HG03469 (cell line): ENCODE measurements around the gene KRTAP13-3.
A peak's percentile ranks its signal among the peaks of the same experiment; 100 is the strongest.

Experiments used
- ATAC-seq: cut with Tn5 transposase; IDR thresholded peaks from one replicate; pipeline ENCODE4 v1.9.1; 2021; ENCODE audit warnings: mild to moderate bottlenecking, moderate library complexity, moderate number of reproducible peaks; ENCODE audit not compliant: unreplicated experiment

Gene KRTAP13-3, protein sequence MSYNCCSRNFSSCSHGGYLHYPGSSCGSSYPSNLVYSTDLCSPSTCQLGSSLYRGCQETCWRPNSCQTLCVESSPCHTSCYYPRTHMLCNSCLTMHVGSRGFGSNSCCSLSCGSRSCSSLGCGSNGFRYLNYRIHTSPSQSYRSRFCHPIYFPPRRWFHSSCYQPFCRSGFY

DNA sequence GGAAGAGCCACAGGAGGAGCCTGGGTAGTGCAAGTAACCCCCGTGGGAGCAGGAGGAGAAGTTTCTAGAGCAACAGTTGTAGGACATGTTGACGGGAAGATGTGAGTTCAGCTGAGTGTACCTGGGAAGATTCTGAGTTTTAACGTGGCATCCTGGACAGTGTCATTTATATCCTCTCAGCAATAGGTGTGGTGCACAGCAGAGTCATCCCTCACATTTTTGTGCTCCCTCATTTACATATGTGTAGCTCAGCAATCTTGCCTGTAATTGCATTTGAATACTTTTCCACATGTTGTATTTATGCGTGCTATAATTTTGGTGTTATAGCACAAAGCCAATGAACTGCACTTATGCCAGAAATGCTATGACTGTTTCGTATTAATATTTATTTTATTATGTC is at the start of gene KRTAP13-3:
Gene KRTAP13-3, minus strand, starts transcription at position 101 of the 400 bp plus-strand sequence. Its CDS starts 14 bp downstream, at position 87.
- no peak for ATAC-seq

DNA sequence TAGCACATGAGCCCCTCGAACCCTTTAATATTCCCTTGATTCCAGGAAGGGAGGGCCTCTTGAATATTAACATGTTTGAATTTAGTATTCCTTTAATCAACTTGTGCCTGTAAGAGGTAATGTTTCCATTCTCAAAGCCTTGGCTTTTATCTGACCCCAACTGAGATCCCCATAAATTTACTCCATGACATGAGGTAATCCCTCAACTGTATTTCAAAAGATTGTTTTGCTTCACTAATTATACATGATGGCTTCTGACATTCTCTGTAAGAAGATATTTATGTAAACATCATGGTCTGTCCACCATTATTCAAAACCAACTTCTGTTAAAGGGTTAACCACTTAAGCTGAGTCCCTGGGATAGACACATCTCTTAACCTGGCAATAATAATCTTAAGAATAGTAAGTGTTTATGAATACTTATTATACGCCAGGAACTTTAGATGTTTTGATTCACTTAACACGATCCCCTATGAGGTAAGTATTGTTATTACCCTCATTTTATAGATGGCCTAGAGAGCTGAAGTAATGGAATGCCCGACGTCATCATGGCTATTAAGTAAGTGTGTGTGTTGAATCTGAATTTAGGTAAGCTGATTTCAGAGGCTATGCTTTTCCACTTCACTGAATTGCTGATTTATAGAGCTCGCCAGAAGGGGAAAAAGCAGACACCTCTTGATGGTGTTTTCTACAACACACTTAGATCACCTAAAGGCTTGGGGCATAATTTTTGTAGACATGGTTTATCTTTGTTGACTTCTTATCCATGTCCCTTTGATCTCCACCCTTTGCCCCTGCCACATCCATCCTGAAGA is 43.4 kb upstream of the KRTAP13-3 start:
- no peak for ATAC-seq

DNA sequence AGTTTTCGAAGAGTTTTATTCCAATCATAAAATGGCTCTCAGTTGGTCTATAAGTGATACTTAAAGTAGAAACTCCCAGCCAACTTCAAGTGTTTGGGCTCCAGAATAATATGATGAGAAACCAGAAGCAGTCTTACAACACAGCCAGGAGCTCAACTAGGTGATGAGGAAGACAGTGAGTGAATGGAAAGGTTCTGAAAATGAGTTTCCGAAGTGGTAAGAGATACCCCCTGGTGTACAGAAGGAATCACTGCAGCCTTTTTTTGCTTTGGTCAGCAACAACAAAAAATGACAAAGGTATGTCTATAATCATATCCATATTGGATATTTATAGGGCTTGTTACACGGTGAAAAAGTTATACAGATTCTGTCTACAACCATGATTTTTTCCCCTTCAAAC is 38.0 kb upstream of the KRTAP13-3 start:
- ATAC-seq, result no peak

DNA sequence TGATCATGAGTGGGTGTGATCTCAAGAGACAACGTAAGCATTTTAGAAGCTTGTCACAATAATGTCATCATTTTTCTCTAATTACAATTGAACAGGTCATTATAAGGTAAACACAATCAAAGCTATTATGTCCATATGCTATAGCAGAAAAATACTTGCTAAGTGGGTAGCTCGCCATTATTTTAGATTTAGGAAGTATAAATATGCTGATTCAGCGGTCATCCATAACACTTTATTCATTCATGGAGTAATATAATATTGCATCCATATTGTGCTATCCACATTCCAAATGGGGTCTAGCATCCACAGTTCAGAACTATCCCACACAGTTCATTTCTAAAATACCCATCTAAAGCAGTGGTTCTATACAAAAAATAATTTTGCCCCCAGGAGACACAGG is 22.8 kb upstream of the KRTAP13-3 start:
- ATAC-seq, result no peak

DNA sequence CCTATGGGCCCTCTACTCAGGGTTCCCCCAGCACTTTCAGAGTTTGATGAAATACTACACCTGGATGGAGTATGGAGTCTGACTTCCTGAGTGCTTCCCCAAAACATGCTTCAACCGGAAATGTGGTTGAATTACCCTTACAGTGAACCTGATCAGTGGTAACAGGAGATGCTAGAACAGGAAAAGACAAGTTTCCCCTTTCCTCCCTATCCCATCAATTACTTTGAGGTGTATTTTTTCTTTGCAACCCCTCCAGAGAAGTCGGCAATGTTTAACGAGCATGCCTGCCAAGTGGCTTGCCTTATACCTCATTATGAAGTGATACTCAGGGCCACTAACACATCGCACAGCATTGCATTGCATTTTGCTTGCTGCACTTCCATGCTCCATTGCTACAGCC is 21.3 kb upstream of the KRTAP13-3 start:
- no peak for ATAC-seq

DNA sequence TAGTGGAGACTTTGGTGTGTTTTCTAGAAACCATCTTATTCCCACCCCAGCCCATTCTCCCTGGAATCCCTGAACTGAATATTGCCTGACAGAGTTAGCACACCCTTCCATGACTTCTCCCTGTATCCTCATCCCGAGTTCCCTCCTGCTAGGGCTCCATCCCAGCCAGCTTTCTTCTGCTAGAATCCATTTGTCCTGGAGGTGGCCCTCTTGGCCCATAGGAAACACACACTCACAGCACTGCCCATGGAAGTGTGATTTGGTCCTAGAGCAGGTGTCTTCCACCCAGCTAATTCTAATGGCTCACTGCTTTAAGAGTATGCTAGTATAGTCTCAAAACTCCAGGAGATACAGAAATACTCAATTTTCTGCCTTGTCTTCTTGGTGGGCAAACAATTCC is 18.5 kb upstream of the KRTAP13-3 start:
- ATAC-seq, result no peak

DNA sequence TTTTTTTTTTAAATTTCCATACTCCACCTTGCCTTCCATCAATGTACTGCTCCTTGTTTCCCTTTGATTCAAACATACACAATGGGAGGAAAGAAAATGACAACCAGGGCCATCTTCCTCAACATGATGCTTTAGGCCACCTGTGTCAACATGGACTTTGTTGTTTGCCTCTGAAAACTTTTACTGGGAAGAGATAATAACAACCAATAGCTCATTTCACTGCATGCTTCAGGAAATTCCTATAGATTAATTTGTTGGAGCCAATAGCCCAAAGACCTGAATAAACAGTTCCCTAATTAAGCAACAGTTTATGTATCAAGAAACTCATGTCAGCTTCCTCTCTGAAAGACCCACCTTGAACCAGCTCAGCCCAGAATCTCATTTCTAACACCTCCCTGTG is 17.5 kb upstream of the KRTAP13-3 start:
- no peak for ATAC-seq

DNA sequence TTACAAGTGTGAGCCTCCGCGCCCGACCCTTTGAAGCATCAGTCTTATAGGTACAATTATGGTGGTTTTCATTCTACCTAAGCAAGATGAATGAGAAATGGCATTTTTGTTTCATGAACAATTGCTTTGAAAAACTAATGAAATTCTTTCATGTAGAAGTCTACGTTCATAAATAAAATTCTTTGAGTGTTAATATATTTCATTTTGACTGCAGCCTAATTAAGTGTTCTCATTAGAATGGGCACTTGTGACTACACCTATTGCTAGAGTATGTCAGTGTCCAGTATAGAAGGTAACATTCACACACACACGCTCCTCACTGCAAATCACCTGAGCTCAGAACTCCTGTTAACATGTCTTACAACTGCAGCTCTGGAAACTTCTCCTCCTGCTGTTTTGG is 14.2 kb upstream of the KRTAP13-3 start, which contains the start of gene KRTAP15-1:
Gene KRTAP15-1, plus strand, starts transcription at position 301 of the 400 bp plus-strand sequence. Its CDS starts 53 bp downstream, at position 354.
- ATAC-seq, result no peak

DNA sequence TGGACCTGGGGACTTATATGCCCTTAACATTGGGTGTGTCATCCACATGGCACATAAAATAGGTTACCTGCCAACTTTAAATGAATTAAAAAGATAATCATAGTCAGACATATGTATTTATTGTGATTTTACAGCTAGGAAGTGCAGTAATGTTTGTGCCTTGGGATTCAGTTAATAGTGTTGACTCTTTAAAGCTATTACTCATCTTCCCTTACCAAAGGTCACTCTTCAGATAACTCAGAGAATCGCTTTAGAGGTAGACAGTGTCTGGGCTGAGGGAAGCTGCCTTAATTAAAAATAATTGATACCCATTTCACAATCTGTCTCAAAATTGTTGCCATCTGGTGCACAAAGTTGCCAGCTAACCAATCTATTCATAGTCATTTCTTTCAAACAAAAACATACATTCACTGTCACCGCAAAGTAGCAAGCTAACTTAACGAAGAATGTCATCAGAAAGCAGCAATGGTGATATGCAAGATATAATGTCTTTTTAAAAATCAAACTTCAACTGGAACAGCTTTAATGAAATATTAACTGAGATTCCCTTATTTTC is 11.4 kb upstream of the KRTAP13-3 start:
- ATAC-seq, result no peak

DNA sequence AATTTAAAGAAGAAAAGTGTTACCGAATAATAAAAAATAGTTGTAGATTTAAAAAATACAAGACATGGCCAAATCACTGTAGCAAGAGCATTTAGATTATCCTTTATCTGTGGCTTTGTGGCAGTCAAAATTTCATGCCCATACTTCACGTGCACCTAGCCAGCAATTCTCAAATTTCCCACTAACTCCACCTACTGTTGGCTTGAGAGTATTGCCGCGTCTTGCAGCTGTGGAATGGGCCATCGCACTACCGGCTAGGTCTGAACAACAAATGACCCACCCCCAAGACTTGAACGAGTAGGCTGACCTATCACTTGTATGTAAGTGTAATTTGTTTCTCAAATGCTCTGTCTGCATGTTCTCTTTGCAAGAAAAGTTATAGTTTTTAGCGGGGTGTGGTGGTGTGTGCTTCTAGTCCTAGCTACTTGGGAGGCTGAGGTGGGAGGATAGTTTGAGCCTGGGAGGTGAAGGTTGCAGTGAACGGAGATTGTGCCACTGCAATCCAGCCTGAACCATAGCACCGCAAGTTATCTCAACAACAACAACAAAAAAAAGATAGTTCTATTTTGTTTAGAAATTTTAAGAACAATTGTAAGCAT is 8.4 kb upstream of the KRTAP13-3 start:
- peak; percentile 65 for ATAC-seq

DNA sequence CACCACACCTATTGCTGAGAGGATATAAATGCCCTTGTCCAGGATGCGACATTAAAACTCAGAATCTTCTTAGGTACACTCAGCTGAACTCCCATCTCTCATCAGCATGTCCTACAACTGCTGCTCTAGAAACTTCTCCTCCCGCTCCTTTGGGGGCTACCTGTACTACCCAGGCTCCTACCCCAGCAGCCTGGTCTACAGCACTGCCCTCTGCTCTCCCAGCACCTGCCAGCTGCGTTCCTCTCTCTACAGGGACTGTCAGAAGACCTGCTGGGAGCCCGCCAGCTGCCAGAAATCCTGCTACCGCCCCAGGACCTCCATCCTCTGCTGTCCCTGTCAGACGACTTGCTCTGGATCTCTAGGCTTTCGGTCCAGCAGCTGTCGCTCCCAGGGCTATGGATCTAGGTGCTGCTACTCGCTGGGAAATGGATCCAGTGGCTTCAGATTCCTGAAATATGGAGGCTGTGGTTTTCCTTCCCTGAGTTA is 4.5 kb upstream of the KRTAP13-3 start, which contains the start of gene KRTAP13-4:
Gene KRTAP13-4, plus strand, starts transcription at position 51 of the 486 bp plus-strand sequence. Its CDS starts 56 bp downstream, at position 107.
- ATAC-seq, result no peak

DNA sequence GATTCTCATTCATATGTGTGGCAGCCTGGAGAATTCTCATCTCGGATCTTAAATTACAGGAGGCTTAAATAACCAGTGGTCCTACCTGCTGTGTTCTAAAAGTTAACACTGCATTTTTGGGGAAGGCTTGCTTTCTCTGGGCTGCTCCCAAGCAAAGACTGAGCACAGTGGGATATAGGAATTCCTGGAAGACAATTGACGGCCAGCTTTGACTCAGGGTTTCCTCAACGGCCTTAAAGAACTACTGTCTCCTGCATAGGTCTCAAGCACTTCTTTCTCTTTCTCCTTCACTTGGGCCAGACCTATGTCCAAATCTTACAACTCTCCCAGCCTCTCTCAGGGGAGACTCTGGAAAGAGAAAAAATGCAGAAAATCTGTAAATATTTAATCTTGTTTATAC is 1.0 kb upstream of the KRTAP13-3 start:
- ATAC-seq, result no peak

DNA sequence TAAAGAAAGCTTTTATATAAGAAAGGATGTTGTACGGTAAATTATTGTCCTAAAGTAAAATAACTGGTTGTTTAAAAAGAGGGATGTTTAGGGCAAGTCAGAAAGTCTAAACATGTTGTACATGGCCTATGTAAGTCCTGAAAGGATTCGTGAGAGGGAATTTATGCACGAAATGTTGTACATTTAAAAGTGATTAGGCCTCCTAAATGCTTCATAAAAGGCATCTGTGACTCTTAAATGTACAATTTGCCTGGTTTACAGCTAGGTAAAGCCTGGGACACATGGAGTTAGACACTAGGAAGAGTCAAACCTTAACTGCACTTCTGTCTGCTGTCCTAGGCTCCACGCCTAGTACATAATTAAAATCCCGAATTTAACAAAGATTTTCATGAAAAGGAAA is 9.7 kb downstream of the KRTAP13-3 start:
- ATAC-seq, result no peak

DNA sequence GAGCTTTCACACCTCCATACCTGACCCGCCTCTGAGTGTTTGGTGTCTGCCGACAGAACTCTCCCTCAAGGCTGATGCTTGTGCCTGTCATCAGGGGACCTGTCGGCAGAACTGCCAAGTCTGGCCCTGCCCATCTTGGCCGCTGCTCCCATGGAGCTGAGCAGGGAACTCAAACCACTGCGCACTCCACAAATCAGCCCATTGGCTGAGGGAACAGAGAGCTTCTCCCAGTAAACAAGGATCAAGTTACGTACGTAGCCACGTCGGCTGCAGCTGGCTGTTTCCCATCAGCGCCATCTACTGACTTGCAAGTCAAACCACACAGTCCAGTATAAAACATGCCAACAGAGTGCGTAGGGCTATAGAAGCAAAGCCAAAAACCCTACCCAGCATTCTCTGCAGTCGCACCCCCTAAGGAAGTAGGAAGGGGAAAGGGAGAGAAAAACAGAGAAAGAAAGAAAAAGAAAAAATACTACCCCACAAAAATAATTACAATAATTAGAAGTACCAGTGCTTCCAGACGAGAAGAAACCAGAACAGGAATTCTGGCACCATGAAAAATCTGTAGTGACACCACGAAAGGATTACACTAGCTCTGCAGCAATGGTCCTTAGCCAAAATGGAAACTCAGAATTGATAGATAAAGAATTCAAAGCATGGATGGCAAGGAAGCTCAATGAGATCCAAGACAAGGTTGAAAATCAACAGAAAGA is 16.8 kb downstream of the KRTAP13-3 start:
- ATAC-seq, result no peak

DNA sequence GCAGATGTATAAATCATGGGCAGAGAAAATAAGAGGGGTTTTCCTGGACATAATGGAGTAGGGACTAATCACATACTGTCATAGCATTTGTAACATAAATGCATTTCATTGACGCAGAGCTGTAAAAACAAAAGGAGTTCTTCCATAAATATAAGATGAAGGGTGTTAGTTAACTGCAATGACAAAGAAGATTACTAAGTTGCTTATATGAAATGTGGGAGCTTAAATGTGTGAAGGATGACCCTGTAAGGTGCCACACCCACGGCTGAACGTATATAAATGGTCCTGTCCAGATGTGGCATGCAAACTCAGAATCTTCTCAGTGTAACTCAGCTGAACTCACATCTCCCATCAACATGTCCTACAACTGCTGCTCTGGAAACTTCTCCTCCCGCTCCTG is 30.0 kb downstream of the KRTAP13-3 start, which contains the start of gene KRTAP13-1:
Gene KRTAP13-1, plus strand, starts transcription at position 301 of the 400 bp plus-strand sequence. Its CDS starts 56 bp downstream, at position 357.
- ATAC-seq, result no peak

DNA sequence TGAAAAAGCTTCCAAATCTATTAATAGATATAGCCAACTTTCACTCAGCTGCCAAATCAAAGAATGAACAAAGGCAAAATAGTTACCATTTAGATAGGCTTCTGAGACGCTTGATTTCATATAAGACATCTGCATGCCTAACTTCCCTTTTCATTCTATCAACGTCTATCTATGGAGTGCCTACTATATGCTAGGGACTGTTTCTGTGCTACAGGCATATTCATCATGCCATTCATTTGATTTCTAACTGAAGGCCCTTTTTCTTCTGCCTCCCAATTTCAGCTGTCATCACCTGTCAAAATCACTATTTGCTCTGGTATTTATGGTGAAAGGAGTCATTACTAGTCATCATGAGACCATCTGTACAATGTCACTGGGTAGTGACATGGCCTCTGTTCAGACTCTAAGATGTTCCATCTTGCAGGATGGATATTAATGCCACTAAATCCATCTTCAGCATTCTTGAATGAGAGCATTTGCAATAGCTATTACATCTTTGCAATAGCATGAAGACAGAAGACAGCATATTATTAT is 34.2 kb downstream of the KRTAP13-3 start:
- ATAC-seq, result no peak

DNA sequence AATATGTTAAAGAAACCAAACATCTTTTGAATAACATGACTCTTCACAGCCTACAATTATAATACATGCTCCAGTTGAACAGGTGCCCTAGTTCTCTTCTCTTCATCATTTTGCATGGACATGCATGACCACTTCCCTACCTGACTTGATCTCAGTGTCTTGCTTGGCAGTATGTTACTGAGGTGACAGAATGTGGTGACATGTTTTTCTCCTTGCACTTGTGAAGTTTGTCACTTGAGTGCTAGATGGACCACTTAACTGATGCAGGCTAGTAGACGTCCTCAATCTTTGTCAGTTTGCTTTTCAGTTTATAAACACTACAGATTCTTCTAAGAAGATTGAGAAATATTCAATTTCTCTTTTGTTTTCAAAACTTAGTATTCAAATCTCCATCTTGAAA is 43.5 kb downstream of the KRTAP13-3 start:
- ATAC-seq, result no peak
